HG02973 (cell line): ENCODE measurements around the gene CCDC57.
"Not testable (repeated sequence)": the region's sequence is repeated elsewhere in the genome, so short reads cannot be mapped to it uniquely, and the experiment has no call there.

Source experiments
- ATAC-seq: cut with Tn5 transposase; IDR thresholded peaks from one replicate; pipeline ENCODE4 v1.9.1; 2021; ENCODE audit warnings: moderate library complexity; ENCODE audit not compliant: unreplicated experiment

CCDC57 gene

GRCh38 chr17:82226146-82226808, 13.6 kb upstream of the CCDC57 start:
- no peak for ATAC-seq

- ATAC-seq = no peak
Observed at GRCh38 chr17:82225368-82226029, 12.9 kb upstream of the CCDC57 start.

- no peak for ATAC-seq
Observed at GRCh38 chr17:82224666-82225065, 12.0 kb upstream of the CCDC57 start.

- no peak for ATAC-seq
Observed at GRCh38 chr17:82223517-82223916, 10.9 kb upstream of the CCDC57 start.

- no peak for ATAC-seq
Observed at GRCh38 chr17:82222816-82223215, 10.2 kb upstream of the CCDC57 start.

DNA sequence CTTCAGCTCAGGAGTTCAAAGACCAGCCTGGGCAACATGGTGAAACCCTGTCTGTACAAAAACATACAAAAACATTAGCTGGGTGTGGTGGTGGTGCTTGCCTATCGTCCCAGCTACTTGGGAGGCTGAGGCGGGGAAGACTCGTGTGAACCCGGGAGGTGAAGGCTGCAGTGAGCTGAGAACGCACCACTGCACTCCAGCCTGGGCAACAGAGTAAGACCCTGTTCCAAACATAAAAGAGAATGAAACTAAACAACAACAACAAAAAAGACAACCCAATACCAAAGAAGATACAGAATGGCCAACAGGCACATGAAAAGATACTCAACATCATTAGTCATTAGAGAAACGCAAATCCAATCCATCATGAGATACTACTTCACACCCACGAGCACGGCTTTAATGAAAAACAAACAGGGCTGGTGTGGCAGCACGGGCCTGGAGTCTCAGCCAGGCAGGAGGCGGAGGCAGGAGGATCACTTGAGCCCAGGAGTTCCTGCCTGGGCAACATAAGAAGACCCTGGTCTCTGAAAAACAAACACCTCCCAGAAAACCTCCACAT, 8.8 kb upstream of the CCDC57 start:
- no peak for ATAC-seq

DNA sequence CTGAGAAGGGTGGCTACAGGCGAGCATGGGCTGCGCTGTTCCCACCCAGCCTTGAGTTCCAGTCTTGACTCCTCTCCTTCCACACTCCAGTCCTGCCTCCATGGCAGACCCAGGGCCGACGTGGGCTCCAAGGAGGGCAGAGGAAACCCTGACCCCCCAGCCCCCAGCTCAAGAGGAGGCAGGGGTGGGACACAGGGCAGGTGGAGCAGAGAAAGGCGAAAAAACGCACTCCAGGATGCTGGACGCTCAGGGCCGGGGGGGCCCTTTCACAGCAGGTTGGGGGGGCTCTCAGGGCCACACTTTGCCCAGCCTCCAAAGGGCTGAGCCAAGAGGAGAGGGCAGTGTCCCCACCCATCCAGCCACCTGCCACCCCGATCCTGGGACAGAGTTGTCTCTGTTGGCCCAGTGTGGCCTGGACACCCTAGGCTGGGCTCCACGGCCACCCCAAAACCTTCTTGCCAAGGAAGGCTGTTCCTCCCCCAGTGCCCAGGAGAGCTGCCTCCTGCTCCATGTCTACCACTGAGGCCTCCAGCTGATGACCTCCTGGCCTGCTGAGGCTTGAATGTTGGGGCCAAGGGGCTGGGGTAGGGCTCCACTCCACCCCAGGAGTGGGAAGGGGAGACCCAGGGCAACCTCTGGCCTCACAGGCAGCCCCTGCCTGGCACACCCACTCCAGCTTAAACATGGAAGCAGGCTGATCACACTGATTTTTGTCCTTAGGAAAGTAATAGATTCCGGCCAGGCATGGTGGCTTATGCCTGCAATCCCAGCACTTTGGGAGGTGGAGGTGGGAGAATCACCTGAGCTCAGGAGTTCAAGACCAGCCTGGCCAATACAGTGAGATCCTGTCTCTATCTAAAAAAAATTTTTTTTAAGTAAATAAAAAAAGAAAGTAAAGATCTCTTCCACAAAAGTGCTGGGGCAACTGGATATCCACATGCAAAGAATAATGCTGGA, 7.4 kb upstream of the CCDC57 start:
- ATAC-seq = no peak

DNA sequence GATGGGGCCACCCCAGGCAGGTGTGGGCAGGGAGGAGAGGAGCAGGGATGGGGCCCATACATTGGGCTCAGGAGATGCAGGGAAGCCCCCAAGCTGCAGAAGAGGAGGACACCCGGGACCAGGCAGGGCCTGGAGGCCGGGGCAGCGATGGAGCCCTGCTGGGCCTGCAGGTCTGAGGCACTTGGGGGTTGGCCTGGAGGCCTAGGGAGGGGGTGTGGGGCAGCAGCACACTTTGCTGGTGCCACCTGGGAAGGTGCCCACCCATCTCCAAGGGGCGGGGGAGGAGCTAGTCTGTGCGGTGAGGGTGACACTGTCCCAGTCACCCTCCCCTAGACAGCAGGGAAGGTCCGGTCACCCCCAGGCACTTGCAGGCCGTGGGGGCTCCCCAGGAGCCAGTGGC, 6.4 kb upstream of the CCDC57 start:
- ATAC-seq = no peak

DNA sequence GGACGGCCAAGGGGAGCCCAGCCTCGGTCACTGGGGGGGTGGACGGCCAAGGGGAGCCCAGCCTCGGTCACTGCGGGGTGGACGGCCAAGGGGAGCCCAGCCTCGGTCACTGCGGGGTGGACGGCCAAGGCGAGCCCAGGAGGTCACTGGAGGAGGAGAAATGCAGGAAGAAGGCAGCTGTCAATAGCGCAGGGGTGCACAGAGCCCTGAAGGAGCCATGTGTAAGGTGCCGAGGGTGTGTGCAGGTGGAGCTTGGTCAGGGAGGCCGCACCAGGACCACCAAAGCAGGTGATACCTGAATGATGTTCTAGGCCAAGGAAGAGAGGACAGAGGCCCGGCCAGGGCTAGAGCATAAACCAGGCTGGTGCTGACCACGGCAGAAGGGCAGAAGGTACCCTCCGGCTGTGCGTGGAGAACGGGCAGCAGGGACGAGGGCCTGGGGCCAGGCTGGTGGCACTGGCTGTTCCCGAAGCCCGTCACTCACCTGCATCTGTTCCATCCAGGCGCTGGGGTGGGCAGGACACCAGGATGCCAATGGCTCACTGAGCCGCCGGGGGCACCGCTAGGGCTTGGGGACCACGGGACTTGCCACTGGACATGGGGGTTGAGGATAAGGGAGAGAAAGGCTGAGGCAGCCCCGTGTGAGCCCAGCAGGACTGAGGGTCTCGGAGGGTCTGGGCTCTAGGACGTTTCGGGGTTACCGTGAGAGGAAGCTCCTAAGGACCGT, 5.9 kb upstream of the CCDC57 start:
- no peak for ATAC-seq

- no peak for ATAC-seq
Observed at GRCh38 chr17:82217530-82218204, 5.0 kb upstream of the CCDC57 start.

GRCh38 chr17:82217120-82217529, 4.5 kb upstream of the CCDC57 start:
- no peak for ATAC-seq

- ATAC-seq = no peak
Observed at GRCh38 chr17:82216301-82217119, 3.9 kb upstream of the CCDC57 start.

- no peak for ATAC-seq
Observed at GRCh38 chr17:82215972-82216300, 3.3 kb upstream of the CCDC57 start.

GRCh38 chr17:82215095-82215971, 2.7 kb upstream of the CCDC57 start:
- no peak for ATAC-seq

DNA sequence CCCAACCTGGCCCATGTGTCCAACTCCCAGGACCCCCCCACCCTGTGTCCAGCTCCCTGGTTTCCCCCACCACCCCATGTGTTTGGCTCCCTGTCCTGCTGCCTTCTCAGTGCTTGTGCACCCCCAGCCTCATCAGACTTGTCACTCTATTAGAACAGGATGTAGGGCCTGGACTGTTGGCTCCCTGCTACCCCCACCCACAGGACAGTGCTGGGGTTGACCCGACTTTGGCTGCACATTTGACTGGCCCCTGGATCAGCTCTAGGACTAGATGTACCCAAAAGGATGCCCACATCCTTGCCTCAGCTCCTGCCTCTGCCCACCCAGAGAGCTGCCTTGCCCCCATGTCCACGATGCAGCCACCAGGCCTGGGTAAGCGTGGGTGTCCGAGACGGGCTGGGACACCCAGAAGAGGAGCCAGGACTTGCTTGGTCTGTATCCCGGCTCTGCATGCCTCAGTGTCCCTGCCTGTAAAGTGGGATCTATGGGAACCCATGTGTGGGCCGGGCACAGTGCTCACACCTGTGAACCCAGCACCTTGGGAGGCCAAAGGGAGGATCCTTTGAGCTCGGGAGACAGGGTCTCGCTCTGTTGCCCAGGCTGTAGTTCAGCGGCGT, 1.5 kb upstream of the CCDC57 start:
- ATAC-seq = no peak

DNA sequence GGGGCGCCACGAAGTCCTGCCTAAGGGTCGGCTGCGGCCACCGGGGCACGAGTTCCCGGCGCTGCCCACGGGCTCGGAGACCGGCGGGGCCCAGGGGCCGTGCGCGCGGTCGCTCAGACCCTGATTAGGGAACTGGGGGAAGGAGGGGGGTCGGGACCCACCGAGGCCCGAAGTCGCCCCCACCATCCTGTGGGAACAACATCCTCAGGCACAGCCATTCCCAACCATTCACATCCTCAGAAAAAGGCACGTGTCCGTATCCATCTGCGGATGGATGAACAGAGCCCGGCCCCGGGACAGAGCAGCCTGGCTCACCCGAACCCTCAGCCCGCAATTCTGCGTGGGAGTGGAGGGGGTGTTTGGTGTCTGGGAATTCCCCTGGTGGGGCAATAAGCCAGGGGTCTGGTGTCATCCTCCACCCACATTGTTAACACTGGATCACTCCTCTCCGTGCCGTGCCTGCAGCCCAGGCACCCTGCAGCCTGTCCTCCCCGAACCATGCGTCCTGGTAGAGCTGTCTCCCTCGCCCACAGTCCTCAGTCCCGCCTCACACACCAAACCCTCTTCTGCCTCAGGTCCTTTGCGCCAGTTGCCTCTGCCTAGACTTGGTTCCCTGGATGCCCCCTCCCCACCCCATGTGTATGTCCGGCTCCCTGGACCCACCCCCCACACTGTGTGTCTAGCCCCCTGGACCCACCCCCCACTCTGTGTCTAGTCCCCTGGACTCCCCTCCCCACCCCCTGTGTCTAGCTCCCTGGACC, 789 bp upstream of the CCDC57 start:
- ATAC-seq = peak; percentile 13

DNA sequence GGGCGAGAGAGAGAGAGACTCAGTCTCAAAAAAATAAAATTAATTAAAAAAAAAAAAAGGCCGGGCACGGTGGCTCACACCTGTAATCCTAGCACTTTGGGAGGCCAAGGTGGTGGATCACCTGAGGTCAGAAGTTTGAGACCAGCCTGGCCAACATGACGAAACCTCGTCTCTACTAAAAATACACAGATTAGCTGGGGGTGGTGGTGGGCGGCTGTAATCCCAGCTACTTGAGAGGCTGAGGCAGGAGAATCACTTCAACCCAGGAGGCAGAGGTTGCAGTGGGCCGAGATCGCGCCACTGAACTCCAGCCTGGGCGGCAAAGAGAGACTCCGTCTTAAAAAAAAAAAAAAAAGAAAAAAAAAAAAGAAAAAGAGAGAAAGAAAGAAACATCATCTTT, 2.0 kb downstream of the CCDC57 start:
- not testable (repeated sequence) for ATAC-seq
